ENCODE measurements around the gene GALNT14. TPM values are rescaled to one million over a fixed set of nuclear protein-coding genes. Genes with fewer than 3 reads are reported as not detected.

Gene GALNT14
- total and polyA plus RNA-seq, 10 of the 15 experiments (the other 5 are each of a cell fraction or from before 2014, with no cell fraction given) = 3.7 to 17.8 (median 6.0) TPM

- RAD21 ChIA-PET (ENCODE audit: unreplicated experiment) = no interaction called here
- Histone ChIP-seq H3K79me2 (ENCODE audit: control insufficient read depth, insufficient read depth, low read length) (no peaks in the 10 kb centered on the region), H3K36me3 (ENCODE audit: control insufficient read depth in 2 of 2, insufficient read depth in 2 of 2, low read length in 1 of 2) (no peaks in the 10 kb centered on the region; a peak in 1 of 4 replicates), H3K27ac (ENCODE audit: control insufficient read depth, insufficient read depth) (no peak overlapping the region), H4K20me1 (ENCODE audit: control insufficient read depth, insufficient read depth) (no peaks in the 10 kb centered on the region), H3K4me1 (ENCODE audit: control insufficient read depth, insufficient read depth, low read length) (no peaks in the 10 kb centered on the region), H3K27me3 (replicated peaks in 1 of 2; ENCODE audit: control insufficient read depth in 2 of 2, insufficient read depth in 2 of 2, low read length in 1 of 2) (no peaks in the 10 kb centered on the region; a peak in 1 of 4 replicates), H3K9ac (ENCODE audit: control insufficient read depth, insufficient read depth, low read length) (no peak overlapping the region), H3K4me2 (ENCODE audit: control insufficient read depth, insufficient read depth) (no peak overlapping the region), H3K4me3 (no peak overlapping the region), H2AFZ (ENCODE audit: control insufficient read depth, low read depth, low read length) (no peak overlapping the region), H3K9me3 (replicated peaks; ENCODE audit: control insufficient read depth, insufficient read depth, low read length) (no peaks in the 10 kb centered on the region)
- CTCF ChIA-PET = no interaction called here
- intact Hi-C loops (cut with micrococcal nuclease; ENCODE audit: unreplicated experiment) = no loop called here
- in situ Hi-C loops (cut with MboI) = no loop called here
- DNase-seq (ENCODE audit: low read depth, low spot score) = no peak
- FAIRE-seq = no peak
- no peak for ATAC-seq
- WGBS (ENCODE audit: insufficient coverage, insufficient replicate concordance, low lambda C conversion rate, missing lambda C conversion rate) = 62% methylated on average over 16 of the region's 18 CpGs
- SMC1A ChIA-PET (ENCODE audit: uncharacterized antibody, unreplicated experiment) = no interaction called here
- no peak for TF ChIP-seq ZBTB11 (CRISPR knock-in tag; IDR thresholded peaks at IDR 0.05)
- TF ChIP-seq RELB (IDR thresholded peaks at IDR 0.05; ENCODE audit: low read depth) = no peak
- no peak for TF ChIP-seq JUNB (IDR thresholded peaks at IDR 0.05)
- no peak for TF ChIP-seq TCF7 (IDR thresholded peaks at IDR 0.05; ENCODE audit: borderline replicate concordance)
- no peak for TF ChIP-seq CEBPZ (IDR thresholded peaks at IDR 0.05; ENCODE audit: low read depth, low read length)
- no peak for TF ChIP-seq RAD51 (IDR thresholded peaks at IDR 0.05)
- TF ChIP-seq ETV6 (conservative IDR thresholded peaks at IDR 0.05 in 1 of 2, IDR thresholded peaks at IDR 0.05 in 1 of 2; ENCODE audit: borderline replicate concordance in 1 of 2, low read depth in 1 of 2) = no peak
- TF ChIP-seq CHD2 (IDR thresholded peaks at IDR 0.05; ENCODE audit: borderline replicate concordance, low read depth, low read length) = no peak
- TF ChIP-seq ZNF274 (IDR thresholded peaks at IDR 0.05; ENCODE audit: insufficient read depth, insufficient read length) = no peak
- TF ChIP-seq, protein P1, sequence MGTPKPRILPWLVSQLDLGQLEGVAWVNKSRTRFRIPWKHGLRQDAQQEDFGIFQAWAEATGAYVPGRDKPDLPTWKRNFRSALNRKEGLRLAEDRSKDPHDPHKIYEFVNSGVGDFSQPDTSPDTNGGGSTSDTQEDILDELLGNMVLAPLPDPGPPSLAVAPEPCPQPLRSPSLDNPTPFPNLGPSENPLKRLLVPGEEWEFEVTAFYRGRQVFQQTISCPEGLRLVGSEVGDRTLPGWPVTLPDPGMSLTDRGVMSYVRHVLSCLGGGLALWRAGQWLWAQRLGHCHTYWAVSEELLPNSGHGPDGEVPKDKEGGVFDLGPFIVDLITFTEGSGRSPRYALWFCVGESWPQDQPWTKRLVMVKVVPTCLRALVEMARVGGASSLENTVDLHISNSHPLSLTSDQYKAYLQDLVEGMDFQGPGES (IDR thresholded peaks at IDR 0.05) = no peak
- no peak for TF ChIP-seq ELK1 (IDR thresholded peaks at IDR 0.05; ENCODE audit: low read depth, low read length)
- POLR2A ChIA-PET = no interaction called here
- no TSS peak for BruUV-seq (replicated peaks)
These were observed 145.5 kb downstream of the GALNT14 start for GRCh38 chr2:30992781-30993180.
